Hematopoietic multipotent progenitor cell treated with erythropoietin and hydrocortisone succinate and interleukin-3 and kit ligand, for 8 days (in vitro differentiated cells): ENCODE results near the gene ZFYVE9.
"Not testable (repeated sequence)": the region's sequence is repeated elsewhere in the genome, so short reads cannot be mapped to it uniquely, and the experiment has no call there.

Experiments
- DNase-seq: peaks from one replicate; pipeline ENCODE4 v3.0.0-alpha.2; 2015

Gene ZFYVE9, protein sequence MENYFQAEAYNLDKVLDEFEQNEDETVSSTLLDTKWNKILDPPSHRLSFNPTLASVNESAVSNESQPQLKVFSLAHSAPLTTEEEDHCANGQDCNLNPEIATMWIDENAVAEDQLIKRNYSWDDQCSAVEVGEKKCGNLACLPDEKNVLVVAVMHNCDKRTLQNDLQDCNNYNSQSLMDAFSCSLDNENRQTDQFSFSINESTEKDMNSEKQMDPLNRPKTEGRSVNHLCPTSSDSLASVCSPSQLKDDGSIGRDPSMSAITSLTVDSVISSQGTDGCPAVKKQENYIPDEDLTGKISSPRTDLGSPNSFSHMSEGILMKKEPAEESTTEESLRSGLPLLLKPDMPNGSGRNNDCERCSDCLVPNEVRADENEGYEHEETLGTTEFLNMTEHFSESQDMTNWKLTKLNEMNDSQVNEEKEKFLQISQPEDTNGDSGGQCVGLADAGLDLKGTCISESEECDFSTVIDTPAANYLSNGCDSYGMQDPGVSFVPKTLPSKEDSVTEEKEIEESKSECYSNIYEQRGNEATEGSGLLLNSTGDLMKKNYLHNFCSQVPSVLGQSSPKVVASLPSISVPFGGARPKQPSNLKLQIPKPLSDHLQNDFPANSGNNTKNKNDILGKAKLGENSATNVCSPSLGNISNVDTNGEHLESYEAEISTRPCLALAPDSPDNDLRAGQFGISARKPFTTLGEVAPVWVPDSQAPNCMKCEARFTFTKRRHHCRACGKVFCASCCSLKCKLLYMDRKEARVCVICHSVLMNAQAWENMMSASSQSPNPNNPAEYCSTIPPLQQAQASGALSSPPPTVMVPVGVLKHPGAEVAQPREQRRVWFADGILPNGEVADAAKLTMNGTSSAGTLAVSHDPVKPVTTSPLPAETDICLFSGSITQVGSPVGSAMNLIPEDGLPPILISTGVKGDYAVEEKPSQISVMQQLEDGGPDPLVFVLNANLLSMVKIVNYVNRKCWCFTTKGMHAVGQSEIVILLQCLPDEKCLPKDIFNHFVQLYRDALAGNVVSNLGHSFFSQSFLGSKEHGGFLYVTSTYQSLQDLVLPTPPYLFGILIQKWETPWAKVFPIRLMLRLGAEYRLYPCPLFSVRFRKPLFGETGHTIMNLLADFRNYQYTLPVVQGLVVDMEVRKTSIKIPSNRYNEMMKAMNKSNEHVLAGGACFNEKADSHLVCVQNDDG (N-terminal part only)

DNA sequence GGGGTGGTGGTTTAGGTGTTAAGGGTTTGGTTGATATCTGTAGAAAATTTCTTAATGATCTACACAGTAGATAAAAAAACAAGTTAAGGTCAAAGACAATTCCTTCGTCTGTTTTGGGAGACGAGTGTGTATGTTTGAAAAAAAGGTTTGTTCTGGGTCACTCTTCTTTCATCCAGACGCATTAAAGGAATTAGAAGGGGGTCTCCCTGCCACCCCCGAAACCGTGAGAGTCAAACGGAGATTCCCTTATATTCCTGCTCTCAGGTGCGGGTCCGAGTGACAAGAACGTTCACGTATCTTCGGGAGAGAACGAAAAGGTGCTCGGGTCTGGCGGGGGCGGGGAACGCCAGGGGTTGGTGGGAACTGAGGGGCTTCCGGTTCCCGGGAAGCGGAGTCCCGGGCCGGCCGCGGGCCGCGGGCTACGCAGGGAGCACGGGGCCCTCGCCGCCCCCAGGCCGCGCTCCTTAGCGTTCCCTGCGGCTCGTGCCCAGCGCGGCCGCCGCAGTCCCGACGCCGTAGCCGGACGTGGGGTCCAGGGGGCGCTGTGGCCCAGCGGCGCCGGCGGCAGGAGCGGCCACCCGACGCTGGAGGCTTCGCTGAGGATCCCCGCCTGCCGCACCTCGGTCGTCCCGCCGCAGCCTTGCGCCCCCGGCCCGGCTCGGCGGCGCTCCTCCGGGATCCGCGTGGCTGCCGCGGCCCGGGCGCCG is at the start of gene ZFYVE9:
Gene ZFYVE9 (plus strand): TSS at position 577 of the 707 bp plus-strand sequence. CDS start 91,118 bp downstream, outside the sequence.
- peak; percentile 65 for DNase-seq

DNA sequence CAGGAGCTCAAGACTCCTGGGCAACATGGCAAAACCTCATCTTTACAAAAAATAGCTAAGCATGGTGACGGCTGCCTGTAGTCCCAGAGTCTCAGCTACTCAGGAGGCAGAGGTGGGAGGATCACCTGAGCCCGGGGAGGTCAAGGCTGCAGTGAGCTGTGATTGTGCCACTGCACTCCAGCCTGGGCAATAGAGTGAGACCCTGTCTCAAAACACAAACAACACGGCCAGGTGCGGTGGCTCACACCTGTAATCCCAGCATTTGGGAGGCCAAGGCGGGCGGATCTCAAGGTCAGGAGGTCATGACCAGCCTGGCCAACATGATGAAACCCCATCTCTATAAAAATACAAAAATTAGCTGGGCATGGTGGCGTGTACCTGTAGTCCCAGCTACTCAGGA is 47.6 kb upstream of the ZFYVE9 start:
- not testable (repeated sequence) for DNase-seq

DNA sequence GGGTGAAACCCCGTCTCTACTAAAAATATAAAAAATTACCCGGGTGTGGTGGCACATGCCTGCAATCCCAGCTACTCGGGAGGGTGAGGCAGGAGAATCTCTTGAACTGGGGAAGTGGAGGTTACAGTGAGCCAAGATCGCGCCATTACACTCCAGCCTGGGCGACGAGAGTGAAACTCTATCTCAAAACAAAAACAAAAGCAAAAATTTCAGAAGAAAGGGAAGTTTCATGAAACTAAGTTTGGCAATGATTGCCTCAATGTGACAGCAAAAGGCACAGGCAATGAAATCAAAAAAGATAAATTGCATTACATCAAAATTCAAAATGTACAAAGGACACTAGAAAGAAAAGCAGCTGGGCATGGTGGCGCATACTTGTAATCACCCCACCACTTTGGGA is 45.7 kb upstream of the ZFYVE9 start:
- no peak for DNase-seq

DNA sequence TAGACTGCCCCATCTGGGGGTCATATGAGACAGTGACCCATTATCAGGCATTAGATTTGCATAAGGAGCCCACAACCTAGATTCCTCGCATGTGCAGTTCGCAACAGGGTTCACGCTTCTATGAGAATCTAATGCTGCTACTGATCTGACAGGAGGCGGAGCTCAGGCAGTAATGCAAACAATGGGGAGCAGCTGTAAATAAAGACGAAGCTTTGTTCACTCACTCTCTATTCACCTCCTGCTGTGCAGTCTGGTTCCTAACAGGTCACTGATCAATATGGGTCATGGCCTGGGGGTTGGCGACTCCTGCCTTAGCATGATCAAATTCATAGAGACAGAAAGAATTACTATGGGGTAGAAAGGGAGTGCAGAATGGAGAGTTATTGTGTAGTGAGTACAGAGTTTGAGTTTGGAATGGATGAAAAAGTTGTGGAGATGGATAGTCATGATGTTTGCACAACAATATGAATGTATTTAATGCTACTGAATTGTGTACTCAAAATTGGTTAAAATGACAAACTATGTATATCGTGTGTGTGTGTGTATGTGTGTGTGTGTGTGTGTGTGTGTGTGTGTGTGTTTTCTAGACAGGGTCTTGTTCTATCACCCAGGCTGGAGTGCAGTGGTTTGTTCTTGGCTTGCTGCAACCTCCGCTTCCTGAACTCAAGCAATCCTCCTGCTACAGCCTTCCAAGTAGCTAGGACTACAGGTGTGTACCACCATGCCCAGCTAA is 43.6 kb upstream of the ZFYVE9 start:
- no peak for DNase-seq

DNA sequence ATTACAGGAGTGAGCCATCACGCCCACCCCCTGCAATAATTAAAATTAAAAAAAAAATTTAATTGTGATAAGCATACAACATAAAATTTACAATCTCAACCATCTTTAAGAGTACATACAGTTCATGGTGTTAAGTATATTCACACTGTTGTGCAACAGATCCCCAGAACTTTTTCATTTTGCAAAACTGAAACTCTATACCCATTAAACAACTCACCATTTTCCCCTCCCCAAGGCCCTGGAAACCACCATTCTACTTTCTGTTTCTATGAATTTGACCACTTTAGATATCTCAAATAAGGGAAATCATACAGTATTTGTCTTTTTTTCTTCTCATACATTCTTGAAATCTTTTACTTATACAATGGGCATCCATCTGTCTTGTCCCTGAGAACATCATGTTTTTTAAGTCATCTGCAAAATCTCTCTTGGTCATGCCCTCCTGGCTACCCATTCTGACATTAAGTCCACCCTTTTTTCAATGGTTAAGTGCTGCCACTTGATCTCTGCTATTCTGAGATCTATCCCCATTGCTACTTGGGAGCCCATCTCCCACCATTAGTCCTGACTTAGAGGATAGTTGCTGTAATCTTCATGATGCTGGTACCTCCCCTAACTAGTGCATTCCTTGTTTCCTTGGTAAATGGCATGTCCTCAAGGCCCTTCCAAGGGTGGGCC is 39.4 kb upstream of the ZFYVE9 start:
- DNase-seq, result no peak

DNA sequence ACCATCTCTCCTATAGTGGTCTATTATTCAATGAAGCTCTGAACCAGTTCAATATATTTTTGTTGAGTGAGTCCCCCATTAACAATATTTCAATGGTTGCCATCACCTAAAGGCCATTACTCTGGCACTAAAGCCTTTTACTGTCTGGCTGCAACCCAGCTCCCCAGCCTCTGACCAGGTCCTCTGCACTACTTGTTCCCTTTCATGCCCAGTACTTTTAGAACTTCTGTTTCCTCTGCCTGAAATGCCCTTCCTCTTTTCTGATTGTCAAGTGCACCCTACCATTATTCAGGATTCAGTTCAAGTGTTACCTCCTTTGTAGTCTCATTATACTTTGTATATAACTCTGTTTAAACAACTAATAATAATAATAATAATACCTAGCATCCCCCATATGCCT is 30.4 kb upstream of the ZFYVE9 start:
- DNase-seq, result no peak

DNA sequence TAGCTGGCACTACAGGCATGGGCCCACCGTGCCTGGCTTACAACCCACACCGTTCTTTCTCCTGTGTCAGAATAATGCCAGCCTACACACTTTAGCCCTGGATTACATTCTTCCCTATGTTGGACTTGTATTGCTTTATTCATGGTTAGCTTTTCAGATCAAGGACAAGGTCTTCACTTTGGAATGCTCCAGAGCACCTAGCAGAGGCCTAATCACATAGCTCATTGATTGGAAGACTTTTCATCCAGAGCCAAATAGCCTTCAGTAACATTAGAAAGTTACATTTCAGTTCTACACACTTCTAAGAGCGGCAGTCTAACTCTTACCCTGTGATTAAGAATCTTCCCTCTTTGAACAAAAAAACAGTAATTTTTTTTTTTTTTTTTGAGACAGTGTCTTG is 29.4 kb upstream of the ZFYVE9 start:
- no peak for DNase-seq

DNA sequence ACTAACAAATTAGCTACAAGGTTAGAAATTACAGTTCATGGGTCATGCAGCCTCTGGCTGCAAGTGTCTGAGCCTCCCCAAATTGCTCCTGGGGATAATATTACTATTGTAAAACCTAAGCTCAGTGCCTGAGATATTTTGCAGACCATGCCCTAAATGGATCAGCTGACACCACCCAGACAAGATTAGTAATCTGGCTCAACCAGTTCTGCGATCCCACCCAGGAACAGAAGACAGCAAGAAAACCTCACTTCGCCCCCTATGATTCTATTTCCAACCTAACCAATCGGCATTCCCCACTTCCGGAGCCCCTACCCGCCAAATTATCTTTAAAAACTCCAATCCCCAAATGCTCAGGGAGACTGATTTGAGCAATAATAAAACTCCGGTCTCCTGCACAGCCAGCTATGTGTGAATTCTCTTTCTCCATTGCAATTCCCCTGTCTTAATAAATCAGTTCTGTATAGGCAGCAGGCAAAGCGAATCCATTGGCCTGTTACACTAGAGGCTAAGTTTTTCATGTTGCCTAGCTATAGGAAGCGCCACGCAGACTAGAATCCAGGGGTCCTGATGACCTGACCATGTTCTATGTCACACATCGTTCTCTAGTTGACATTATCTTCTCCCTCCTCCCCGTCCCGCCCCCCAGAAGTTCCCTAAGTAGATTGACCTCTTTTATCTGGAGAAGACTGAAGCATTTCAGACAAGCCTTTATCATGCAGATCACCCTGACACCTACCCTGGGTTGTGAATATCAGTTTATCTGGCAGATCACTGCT is 22.4 kb upstream of the ZFYVE9 start:
- no peak for DNase-seq

DNA sequence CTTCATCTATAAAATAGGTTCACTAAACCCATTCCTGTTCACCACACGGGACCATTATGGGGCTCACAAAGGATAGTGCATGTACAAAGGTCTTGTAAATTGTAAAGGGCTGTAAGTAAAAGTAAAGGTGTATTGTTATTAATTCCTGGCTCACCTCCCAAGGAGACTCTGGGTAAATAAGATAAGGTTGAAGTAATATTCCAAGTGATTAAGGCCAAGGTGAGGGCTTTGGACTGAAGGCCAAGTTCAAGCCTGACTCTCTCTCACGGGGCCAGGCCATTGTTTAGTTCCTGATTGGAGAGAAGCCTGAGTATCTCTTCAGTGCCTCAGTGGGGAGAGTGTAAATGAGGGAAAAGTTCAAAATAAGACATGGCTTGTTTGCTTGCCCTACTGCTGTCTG is 19.5 kb upstream of the ZFYVE9 start:
- DNase-seq, result no peak

DNA sequence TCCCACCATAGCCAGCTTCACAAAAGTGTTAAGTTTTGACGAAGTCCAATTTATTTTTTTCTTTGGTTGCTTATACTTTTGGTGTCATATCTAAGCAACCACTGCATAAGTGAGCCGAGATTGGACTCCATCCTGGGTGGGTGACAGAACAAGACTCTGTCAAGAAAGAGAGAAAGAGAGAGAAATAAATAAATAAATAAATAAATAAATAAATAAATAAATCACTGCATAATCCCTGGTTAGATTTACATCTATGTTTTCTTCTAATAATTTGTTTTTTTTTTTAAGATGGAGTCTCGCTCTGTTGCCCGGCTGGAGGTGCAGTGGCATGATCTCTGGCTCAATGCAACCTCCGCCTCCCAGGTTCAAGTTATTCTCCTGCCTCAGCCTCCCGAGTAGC is 18.3 kb upstream of the ZFYVE9 start:
- no peak for DNase-seq

DNA sequence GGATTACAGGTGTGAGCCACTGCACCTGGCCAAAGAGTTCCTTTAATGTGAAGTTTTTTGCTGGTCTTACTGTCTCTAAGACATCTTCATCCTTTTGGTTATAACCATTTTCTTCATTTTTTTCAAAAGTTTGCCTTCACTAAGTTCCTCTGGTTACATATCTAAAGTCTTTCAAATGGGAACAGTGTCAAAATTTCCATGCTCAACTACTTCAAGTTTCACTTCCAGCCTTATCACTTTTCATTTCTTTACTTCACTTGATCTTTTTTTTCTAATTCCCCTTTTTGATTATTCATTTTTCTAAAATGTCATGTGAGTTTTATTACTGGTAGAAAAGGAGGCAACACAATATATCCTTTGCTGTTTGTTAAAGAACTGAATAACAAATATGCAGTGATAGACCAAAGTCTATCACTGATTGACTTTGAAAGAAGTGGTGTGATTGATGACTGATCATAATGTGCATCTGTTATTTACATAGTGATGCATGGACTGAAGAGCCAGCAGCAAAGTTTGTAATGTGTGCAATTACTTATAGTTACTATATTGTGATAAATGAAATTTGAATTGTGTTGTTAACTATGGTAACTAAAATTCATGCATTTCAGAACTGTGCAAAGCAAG is 16.0 kb upstream of the ZFYVE9 start:
- no peak for DNase-seq

DNA sequence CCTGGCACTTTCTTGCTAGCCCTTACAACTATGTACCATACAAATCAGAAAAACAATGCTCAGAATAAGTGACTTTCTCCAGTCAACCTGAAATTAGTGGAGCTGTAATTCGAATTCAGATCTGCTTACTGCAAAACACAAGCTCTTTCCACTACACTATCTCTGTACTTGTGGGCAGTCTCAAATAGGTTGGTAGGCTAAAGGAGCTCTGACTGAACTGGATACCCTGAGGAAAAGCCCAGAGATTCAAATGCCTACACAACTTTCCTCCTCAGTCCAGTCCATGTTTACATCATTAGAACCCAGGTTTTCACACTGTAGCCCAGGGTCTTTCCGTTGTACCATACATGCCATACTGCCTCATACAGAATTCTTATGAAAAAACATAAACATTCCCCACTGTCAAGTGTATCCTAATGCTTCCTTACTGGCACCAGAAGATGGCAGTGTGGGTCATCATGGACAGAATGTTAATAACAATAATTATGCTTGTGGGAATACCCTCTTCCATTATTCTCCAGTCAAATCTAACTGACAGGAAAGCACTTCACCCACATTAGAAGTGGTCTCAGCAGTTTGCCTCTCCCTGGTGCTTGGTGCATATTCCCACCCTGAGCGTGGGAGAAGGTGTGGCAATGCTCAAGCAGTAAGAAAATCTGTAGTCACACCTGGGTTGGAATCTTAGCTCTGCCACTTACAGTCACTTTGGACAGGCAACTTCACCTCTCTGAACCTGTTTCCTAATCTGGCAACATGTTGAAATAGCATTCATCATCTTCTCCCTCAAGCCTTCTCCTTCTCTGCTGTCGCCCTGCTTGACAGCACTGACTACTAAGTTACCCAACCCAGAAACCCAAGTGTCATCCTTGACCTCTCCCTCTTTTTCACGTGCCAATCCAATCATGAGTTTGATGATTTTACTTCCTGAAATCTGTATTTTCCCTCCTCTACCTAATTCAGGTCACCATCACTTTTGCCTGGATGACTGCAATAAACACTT is 14.4 kb upstream of the ZFYVE9 start:
- peak; percentile 51 for DNase-seq

DNA sequence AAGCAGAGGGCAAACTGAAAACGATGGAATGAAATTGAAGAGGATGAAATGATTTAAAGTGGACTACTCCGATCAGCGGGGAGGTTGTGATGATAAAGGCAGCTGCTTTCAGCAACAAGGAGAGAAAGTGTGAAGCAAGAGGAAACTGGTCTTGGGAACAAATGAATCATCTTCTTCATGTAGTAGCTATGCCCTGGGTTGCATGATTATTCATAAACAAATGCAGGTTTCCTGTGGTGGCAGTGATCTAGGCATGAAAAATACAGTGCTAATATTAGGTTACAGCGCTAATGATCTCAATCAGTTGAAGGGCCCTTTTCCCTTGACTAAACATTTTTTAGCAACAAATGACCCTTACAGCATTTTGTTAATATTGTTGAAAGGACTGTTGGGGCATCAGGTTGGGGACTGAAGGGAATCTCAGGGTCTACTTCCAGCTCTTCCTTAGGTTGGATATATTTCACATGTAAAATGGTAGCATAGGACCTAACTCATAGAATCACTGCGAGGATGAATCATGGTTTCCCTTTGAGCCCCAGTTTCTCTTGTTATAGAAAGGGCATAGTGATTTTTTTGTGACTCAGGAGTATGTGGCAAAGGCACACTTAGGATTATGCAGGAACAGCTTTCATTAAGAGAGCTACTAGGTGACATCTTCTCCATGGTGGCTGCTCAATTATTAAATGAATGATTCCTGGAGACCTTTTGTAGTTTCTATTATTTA is 1.9 kb upstream of the ZFYVE9 start:
- no peak for DNase-seq

DNA sequence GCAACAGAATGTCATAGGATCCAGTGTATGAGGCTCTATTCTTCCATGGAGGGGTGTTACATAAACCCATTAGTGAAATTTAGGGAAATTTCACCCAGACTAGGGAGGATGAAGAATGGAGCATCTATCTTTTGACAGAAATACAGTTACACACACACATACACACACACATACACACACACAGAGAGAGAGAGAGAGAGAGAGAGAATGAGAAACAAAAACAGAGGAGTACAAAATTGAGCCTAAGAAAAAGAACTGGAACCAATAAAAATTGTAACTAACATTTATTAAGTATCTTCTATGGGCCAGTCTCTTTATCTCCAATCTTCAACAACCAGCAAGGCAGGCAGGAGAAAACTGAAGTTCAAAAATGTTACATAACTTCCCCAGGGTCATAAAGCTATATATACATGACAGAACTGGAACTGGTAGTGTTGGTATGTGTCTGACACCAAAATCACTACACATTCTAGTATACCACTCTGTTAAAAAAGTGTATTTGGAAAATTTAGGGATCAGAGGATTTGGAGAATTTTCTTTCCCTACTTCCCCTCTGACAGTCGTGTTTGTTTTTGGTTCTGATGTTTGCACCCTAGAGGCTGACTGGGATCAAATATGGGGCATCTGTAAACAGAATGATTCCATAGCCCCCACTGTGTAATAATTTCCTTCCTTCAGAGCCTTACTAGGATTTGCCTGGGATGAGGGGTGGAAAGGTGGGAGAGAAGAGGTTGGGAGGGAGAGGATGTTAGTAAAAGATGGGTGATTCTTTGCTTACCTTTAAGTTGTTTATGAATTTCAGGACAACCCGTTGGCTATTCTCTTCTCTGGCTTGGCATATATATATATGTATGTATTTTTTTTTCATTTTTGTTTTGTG is 1.0 kb upstream of the ZFYVE9 start:
- no peak for DNase-seq

DNA sequence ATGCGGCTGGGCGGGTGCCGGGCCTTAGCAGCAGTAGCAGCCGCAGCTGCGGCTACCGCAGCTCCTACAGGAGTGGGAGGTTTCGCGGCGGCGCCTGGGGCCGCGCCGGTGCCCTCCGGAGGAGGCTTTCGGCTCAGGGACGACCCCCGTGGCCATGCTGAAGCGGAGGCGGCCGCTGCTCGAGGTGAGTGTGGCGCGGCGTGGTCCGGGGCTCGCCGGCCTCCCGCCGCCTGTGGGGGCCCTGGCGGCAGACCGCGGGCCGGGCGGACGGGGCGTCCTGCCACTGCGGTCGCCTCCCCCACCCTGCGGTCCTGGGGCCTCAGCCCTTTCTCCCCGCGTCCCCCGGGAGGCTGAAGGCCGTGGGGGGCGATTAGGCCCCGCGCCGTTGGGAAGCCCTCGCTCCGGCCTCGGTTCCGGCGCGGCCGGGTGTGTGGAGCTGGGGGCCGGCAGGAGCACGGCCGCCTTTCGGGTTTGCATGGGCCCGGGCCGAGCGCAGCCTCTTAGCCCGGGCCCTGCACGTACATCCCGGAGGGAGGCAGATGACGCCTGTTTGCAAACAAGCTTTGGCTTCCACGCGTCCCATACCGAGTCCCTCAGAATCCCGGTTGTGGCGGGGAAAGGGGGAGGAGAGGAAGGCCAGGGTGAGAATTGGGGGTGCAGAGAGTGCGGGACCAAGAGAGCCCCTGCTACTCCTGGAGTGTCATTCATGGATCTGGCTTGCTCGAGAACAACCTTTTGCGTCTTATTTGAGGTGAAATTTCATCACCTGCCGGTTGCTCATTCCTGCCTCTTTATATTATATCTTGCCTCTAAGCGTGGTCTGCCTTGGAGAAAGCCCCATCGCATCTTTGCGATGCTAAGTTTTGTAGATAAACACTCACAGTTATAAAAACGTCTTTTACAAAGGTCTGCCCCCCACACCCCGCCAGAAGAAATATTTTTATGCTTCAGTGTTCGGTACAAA is 613 bp downstream of the ZFYVE9 start:
- DNase-seq, result peak; percentile 31

DNA sequence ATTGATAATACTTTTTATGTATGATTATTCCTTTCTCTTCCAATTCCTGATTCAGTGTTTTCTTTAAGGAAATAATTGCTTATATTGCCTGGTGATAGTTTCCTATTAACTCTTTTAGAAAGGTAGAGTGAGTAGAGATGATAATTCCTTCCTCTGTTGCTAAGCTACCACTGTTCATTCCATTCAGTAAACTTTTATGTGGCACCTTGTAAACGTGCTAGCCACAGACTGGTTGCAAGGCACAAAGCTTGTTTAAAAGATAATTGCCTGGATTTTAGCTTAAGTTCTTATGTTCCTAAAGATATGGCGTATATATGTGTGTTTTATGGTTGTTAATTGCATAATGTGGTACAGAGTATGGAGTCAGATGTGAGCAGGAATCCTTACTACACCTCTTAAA is 3.2 kb downstream of the ZFYVE9 start:
- DNase-seq, result no peak
